ENCODE data around the gene FOCAD. TPM values are rescaled to one million over a fixed set of nuclear protein-coding genes. Genes with fewer than 3 reads are reported as not detected.

Gene FOCAD
- total and polyA plus RNA-seq, 2 donors (not counting 1 experiment from before 2014, with no cell fraction given), result 4.0 to 10.1 TPM

DNA sequence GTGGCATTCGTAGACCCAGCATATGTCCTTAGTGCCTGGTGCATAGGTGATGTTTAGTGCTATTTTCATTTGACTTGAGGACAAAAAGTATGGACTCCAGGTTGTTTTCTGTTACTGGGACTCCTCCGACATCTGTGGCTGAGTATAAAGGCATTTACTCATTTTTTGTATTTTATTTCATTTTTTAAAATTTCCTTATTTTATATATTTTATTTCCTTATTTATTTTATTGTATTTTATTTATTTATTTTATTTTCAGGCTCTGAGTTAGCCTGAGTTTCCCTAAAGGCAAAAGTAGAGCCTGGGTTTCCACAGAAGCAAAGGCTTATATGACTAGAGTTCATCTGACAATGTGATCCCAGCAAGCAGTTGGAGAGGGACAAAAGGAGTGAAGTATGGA is 91.6 kb downstream of the FOCAD start:
- intact Hi-C loops (cut with micrococcal nuclease), result no loop called here
- no peak for ATAC-seq (ENCODE audit: low read depth)
- no peaks in the 10 kb centered on the region for H3K4me1 ChIP-seq (ENCODE audit: control insufficient read depth in 2 of 2, insufficient read depth in 2 of 2, low read length in 2 of 2)

DNA sequence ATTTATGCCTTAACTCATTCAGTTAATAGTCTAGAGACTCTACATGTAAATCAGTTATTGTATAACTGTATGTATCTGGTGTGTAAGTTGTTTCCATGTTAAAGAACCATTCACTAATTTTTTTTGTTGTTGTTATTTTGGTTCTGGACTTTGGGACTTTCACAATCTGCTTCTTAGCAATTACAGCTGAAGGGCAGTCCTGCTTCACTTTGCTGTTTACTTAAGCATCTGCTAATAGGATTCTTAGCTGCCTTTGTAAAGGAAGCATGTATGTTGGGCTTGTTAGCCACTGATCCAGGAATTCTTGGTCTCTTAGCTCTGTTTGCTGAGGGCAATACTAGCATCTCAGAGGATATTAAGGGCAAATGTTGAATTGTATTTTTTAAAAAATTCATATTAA is 97.0 kb downstream of the FOCAD start:
- Histone ChIP-seq H3K4me1 (ENCODE audit: control insufficient read depth in 2 of 2, insufficient read depth in 2 of 2, low read length in 2 of 2) (no peaks in the 10 kb centered on the region), H4K20me1 (ENCODE audit: control insufficient read depth, insufficient read depth, low read length, poor library complexity, severe bottlenecking) (no peaks in the 10 kb centered on the region), H3K9ac (ENCODE audit: low read length) (no peak overlapping the region), H3K4me3 (ENCODE audit: control extremely low read depth in 1 of 5, extremely low read depth in 1 of 5, insufficient read depth in 1 of 5, low read depth in 2 of 5, low read length in 4 of 5) (no peak overlapping the region), H3K27ac (ENCODE audit: low read length in 2 of 2) (no peak overlapping the region), H3K79me2 (ENCODE audit: control insufficient read depth, insufficient read depth, low read length) (no peaks in the 10 kb centered on the region), H3K9me3 (ENCODE audit: control extremely low read depth in 1 of 3, control insufficient read depth in 2 of 3, insufficient read depth in 1 of 3, low read length in 2 of 3) (no peaks in the 10 kb centered on the region), H3K27me3 (replicated peaks in 1 of 4; ENCODE audit: control extremely low read depth in 1 of 4, control insufficient read depth in 3 of 4, insufficient read depth in 4 of 4, low read length in 3 of 4) (no peaks in the 10 kb centered on the region), H3K36me3 (replicated peaks in 1 of 2; ENCODE audit: control extremely low read depth in 1 of 2, control insufficient read depth in 1 of 2, extremely low read depth in 1 of 2, insufficient read depth in 2 of 2, low read length in 1 of 2) (no peaks in the 10 kb centered on the region), H2AFZ (ENCODE audit: insufficient read depth, low read depth, low read length, poor library complexity, severe bottlenecking) (no peak overlapping the region), H3K4me2 (replicated peaks; ENCODE audit: low read depth, low read length, poor library complexity, severe bottlenecking) (no peak overlapping the region)
- no peak for DNase-seq
- no peak for ATAC-seq (ENCODE audit: low read depth)
- H3K9me3 Mint-ChIP-seq (ENCODE audit: insufficient read depth), result no peaks in the 10 kb centered on the region
- H3K4me3 Mint-ChIP-seq, result no peak overlapping the region
- intact Hi-C loops (cut with micrococcal nuclease), result no loop called here
- H3K4me1 Mint-ChIP-seq, result no peaks in the 10 kb centered on the region
- H3K27me3 Mint-ChIP-seq, result no peaks in the 10 kb centered on the region
- CTCF ChIA-PET, result no interaction called here
- POLR2A ChIA-PET, result no interaction called here
- no peak overlapping the region for H3K27ac Mint-ChIP-seq
- TF ChIP-seq EZH2 (IDR thresholded peaks at IDR 0.05; ENCODE audit: borderline replicate concordance, insufficient read depth, low read depth, low read length, poor library complexity, severe bottlenecking) (no peak), CTCF (IDR thresholded peaks at IDR 0.05) (no peak)

More for the DNA sequence above, 91.6 kb downstream of the FOCAD start:
- H3K27ac ChIP-seq (ENCODE audit: low read length in 2 of 2), result no peak overlapping the region
- no peak overlapping the region for H2AFZ ChIP-seq (ENCODE audit: insufficient read depth, low read depth, low read length, poor library complexity, severe bottlenecking)
- H3K9ac ChIP-seq (ENCODE audit: low read length), result no peak overlapping the region
- H4K20me1 ChIP-seq (ENCODE audit: control insufficient read depth, insufficient read depth, low read length, poor library complexity, severe bottlenecking), result no peaks in the 10 kb centered on the region
- 100% methylated on average over 1 of the region's 2 CpGs for WGBS (ENCODE audit: insufficient coverage)
- no peaks in the 10 kb centered on the region for H3K79me2 ChIP-seq (ENCODE audit: control insufficient read depth, insufficient read depth, low read length)
- no peaks in the 10 kb centered on the region for H3K27me3 ChIP-seq (replicated peaks in 1 of 4; ENCODE audit: control extremely low read depth in 1 of 4, control insufficient read depth in 3 of 4, insufficient read depth in 4 of 4, low read length in 3 of 4)
- no peaks in the 10 kb centered on the region for H3K27me3 Mint-ChIP-seq
- no peak overlapping the region for H3K4me2 ChIP-seq (replicated peaks; ENCODE audit: low read depth, low read length, poor library complexity, severe bottlenecking)
- no peak overlapping the region for H3K4me3 ChIP-seq (ENCODE audit: control extremely low read depth in 1 of 5, extremely low read depth in 1 of 5, insufficient read depth in 1 of 5, low read depth in 2 of 5, low read length in 4 of 5)
- no peaks in the 10 kb centered on the region for H3K4me1 Mint-ChIP-seq
- POLR2A ChIA-PET, result no interaction called here
- CTCF ChIA-PET, result no interaction called here
- no peak overlapping the region for H3K27ac Mint-ChIP-seq
- H3K4me3 Mint-ChIP-seq, result no peak overlapping the region
- peaks cover 0 to 2% of the 10 kb centered on the region in 2 experiments for H3K36me3 ChIP-seq (replicated peaks in 1 of 2; ENCODE audit: control extremely low read depth in 1 of 2, control insufficient read depth in 1 of 2, extremely low read depth in 1 of 2, insufficient read depth in 2 of 2, low read length in 1 of 2)
- TF ChIP-seq CTCF (IDR thresholded peaks at IDR 0.05) (no peak), EZH2 (IDR thresholded peaks at IDR 0.05; ENCODE audit: borderline replicate concordance, insufficient read depth, low read depth, low read length, poor library complexity, severe bottlenecking) (no peak)
- no peaks in the 10 kb centered on the region for H3K9me3 ChIP-seq (ENCODE audit: control extremely low read depth in 1 of 3, control insufficient read depth in 2 of 3, insufficient read depth in 1 of 3, low read length in 2 of 3)
- DNase-seq, result no peak
- H3K9me3 Mint-ChIP-seq (ENCODE audit: insufficient read depth), result no peaks in the 10 kb centered on the region
